Omental fat pad (tissue), 4 donors: ENCODE results near the gene SLC26A6. TPM values are rescaled to one million over a fixed set of nuclear protein-coding genes. Genes with fewer than 3 reads are reported as not detected.

Experiments
- ATAC-seq: fragments of 150-250 bp; one replicate; pipeline ENCODE4 v1.9.1; 2016; ENCODE audit warnings: mild to moderate bottlenecking, moderate library complexity; ENCODE audit not compliant: low FRiP score
- DNase-seq: peaks from one replicate; pipeline ENCODE4 v3.0.0-alpha.2; 2019; ENCODE audit warnings: low spot score
- CTCF ChIP-seq, 3 donors: fragments of 450-650 bp; IDR thresholded peaks; one replicate each; pipeline ENCODE4 v1.5.1; 2016 to 2017; ENCODE audit warnings: antibody characterized with exemption in 3 of 3, mild to moderate bottlenecking in 3 of 3, moderate library complexity in 2 of 3
- total RNA-seq, 4 donors: library from RNA; depleted of rRNA; stranded (reverse); fragments of >200 nt; gene quantifications; one replicate each; pipeline ENCODE4 v1.1.0, GENCODE V29; 2016

The SLC26A6 gene
- total RNA-seq, 4 donors from 2014 or later: 9.9 to 17.8 (median 14.6) TPM

GRCh38 chr3:48680811-48681540 is 45.7 kb upstream of the SLC26A6 start:
- DNase-seq: no peak
- no peak for TF ChIP-seq CTCF (IDR thresholded peaks at IDR 0.05)
- no peak for ATAC-seq

GRCh38 chr3:48679411-48680391 is 44.4 kb upstream of the SLC26A6 start:
- no peak for TF ChIP-seq CTCF (IDR thresholded peaks at IDR 0.05)
- no peak for DNase-seq
- ATAC-seq: no peak

GRCh38 chr3:48678566-48679380 is 43.5 kb upstream of the SLC26A6 start:
- no peak for TF ChIP-seq CTCF (IDR thresholded peaks at IDR 0.05)
- ATAC-seq (no peak), DNase-seq (no peak)

GRCh38 chr3:48678056-48678455 is 42.8 kb upstream of the SLC26A6 start:
- no peak for TF ChIP-seq CTCF (IDR thresholded peaks at IDR 0.05)
- no peak for ATAC-seq
- DNase-seq: no peak

DNA sequence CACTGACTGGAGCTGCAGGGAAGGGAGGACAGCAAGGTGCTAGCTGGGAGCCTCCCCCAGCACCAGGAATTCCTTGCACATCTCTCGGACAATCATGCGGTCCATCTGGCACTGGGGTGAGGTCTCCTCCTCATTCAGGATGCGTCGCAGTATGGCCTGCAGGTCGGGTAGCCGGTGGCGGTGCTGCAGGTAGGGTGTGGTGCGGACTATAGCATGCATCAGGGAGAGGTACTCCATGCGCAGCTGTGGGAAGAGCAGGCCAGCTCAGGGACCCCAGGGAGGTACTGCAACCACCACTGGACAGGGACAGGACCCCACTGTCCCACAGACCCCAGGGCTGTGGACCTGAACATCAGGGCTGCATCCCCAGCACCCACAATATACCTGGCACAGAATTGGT is 39.2 kb upstream of the SLC26A6 start:
- no peak for TF ChIP-seq CTCF (IDR thresholded peaks at IDR 0.05)
- ATAC-seq (no peak), DNase-seq (no peak)

DNA sequence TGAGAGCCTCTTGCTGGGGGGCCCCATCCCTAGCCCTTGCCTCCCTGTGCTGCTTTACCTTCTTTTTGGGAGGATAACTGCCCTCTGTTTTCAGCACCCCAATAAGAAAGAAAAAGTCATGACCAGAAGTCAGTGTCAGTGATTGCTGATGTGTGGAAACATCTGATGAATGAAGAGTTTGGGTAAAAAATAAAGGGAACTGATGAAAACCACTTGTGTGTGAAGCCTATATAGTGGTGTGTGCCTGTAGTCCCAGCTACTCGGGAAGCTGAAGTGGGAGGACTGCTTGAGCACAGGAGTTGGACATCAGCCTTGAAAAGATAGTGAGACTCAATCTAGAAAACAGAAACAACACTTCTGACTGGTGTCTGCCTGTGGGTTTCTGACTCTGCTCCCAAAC is 37.3 kb upstream of the SLC26A6 start:
- DNase-seq: no peak
- no peak for TF ChIP-seq CTCF (IDR thresholded peaks at IDR 0.05)
- no peak for ATAC-seq
